ENCODE data around the gene NBEA. TPM values are rescaled to one million over a fixed set of nuclear protein-coding genes. Genes with fewer than 3 reads are reported as not detected.
A peak's percentile ranks its signal among the peaks of the same experiment; 100 is the strongest.

NBEA gene, protein sequence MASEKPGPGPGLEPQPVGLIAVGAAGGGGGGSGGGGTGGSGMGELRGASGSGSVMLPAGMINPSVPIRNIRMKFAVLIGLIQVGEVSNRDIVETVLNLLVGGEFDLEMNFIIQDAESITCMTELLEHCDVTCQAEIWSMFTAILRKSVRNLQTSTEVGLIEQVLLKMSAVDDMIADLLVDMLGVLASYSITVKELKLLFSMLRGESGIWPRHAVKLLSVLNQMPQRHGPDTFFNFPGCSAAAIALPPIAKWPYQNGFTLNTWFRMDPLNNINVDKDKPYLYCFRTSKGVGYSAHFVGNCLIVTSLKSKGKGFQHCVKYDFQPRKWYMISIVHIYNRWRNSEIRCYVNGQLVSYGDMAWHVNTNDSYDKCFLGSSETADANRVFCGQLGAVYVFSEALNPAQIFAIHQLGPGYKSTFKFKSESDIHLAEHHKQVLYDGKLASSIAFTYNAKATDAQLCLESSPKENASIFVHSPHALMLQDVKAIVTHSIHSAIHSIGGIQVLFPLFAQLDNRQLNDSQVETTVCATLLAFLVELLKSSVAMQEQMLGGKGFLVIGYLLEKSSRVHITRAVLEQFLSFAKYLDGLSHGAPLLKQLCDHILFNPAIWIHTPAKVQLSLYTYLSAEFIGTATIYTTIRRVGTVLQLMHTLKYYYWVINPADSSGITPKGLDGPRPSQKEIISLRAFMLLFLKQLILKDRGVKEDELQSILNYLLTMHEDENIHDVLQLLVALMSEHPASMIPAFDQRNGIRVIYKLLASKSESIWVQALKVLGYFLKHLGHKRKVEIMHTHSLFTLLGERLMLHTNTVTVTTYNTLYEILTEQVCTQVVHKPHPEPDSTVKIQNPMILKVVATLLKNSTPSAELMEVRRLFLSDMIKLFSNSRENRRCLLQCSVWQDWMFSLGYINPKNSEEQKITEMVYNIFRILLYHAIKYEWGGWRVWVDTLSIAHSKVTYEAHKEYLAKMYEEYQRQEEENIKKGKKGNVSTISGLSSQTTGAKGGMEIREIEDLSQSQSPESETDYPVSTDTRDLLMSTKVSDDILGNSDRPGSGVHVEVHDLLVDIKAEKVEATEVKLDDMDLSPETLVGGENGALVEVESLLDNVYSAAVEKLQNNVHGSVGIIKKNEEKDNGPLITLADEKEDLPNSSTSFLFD (N-terminal part only)
- 7.3 TPM for polyA plus RNA-seq (2013, experiment 1 of 2)
- polyA plus RNA-seq (2013, experiment 2 of 2) = 7.4 TPM

DNA sequence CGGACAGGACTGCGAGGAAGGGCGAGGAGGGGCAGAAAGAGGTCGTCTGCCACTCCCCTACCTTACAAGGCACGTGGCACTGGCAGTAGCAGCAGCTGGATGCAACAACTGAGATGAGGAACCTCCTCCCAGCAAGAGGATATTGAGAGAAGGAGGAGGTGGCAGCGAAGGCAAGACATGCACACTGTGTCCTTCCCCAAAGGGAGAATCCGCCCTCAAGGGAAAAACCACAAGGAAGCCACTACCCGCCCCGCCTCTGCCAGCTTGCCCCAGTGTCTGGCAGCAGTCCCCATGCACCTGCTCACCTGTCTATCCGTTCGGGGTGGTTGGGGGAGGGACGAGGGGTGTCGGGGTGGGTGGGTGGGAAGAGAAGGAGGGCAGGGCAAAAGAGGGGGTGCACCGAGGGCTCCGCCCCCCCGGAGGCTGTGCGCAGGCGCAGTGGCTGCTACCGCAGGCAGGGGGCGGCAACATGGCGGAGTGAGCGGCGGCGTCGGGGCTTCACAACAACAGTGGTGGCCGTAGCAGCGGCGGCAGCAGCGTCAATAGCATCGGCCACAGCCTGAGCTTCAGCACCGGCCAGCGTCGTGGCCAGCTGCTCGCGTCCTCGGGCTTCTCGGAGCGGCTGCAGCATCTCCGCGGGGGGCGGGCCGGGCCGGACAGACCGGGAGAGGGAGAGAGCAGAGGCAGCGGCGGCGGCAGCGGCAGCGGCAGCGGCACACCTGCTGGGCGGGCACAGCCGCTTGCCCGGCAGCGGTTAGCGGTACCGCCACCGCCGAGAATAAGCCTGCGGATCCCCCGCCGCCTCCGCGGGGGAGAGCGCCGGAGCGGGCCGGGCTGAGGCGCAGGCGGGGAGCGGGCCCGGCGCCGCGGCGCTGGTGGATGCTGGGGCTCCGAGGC lies at the start of gene NBEA:
NBEA (plus strand) TSS at position 436 of the 897 bp plus-strand sequence. CDS start 551 bp downstream, outside the sequence.
- Histone ChIP-seq H3K9me3 (replicated peaks in 1 of 2; ENCODE audit: control insufficient read depth in 2 of 2, insufficient read depth in 1 of 2, low read depth in 1 of 2, low read length in 2 of 2) (no peaks in the 10 kb centered on the region), H2BK12ac (ENCODE audit: low read length) (peak within 1 kb of the TSS; percentile 97), H3K18ac (ENCODE audit: low read length) (peak within 1 kb of the TSS; percentile 97), H2BK5ac (ENCODE audit: low read length) (peak within 1 kb of the TSS; percentile 90), H3K4me1 (ENCODE audit: control insufficient read depth in 2 of 2, insufficient read depth in 1 of 2, low read depth in 1 of 2, low read length in 2 of 2) (peaks cover 4 to 11% of the 10 kb centered on the region in 2 donors), H2AFZ (ENCODE audit: low read length) (peak within 1 kb of the TSS; percentile 98), H2BK120ac (ENCODE audit: low read depth, low read length) (peak within 1 kb of the TSS; percentile 61), H3K27me3 (ENCODE audit: control insufficient read depth in 3 of 3, insufficient read depth in 3 of 3, low read depth in 1 of 3, low read length in 3 of 3) (peaks cover 0 to 20% (median 0%) of the 10 kb centered on the region in 3 experiments), H3K14ac (ENCODE audit: low read length) (peak within 1 kb of the TSS; percentile 97), H2AK5ac (ENCODE audit: low read depth, low read length) (no peak within 1 kb of the TSS), H3K9ac (ENCODE audit: low read depth, low read length, poor library complexity) (peak within 1 kb of the TSS; percentile 99), H3K23ac (ENCODE audit: low read depth, low read length, poor library complexity) (peak within 1 kb of the TSS; percentile 85), H4K91ac (ENCODE audit: low read depth, low read length, poor library complexity) (peak within 1 kb of the TSS; percentile 92), H2BK15ac (ENCODE audit: low read length) (peak within 1 kb of the TSS; percentile 49), H3K27ac (replicated peaks; ENCODE audit: low read length) (peak within 1 kb of the TSS; percentile 98), H3K4ac (ENCODE audit: low read length) (no peak within 1 kb of the TSS), H3K4me2 (ENCODE audit: insufficient read depth, low read length, poor library complexity, severe bottlenecking) (peak within 1 kb of the TSS; percentile 67), H3K79me1 (ENCODE audit: low read depth, low read length) (no peaks in the 10 kb centered on the region), H3K36me3 (replicated peaks in 1 of 2; ENCODE audit: control insufficient read depth in 2 of 2, insufficient read depth in 2 of 2, low read length in 2 of 2) (no peaks in the 10 kb centered on the region), H4K8ac (ENCODE audit: low read depth, low read length) (no peak within 1 kb of the TSS), H3K4me3 (ENCODE audit: low read length in 2 of 2) (peak within 1 kb of the TSS; percentile 74 to 99)
- DNase-seq (ENCODE audit: low spot score) = peak; percentile 85
- no CpG with 5 or more reads among the region's 76 CpGs for WGBS, 2 donors (ENCODE audit: extremely low coverage in 2 of 2, insufficient read length in 2 of 2, insufficient replicate concordance in 1 of 2)

DNA sequence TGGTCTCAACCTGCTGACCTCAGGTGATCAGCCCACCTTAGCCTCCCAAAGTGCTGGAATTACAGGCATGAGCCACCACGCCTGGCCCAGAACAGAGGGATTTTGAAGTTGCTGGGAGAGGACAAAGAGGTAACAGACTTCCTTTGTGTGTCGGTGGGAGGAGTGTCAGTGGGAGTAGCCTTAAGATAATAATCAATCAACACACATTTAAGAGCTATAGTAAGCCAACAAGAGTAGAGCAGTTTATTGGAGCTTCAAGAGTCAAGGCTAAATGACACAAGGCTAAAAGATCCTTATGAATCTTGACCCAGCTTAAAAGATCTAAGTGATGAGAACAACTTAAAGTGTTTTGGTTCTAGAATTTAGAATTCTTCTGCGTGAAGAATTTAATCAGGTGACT lies 47.3 kb upstream of the NBEA start:
- H3K14ac ChIP-seq (ENCODE audit: low read length) = no peak overlapping the region
- H3K4me3 ChIP-seq (ENCODE audit: low read length in 2 of 2) = no peak overlapping the region
- no peaks in the 10 kb centered on the region for H3K36me3 ChIP-seq (replicated peaks in 1 of 2; ENCODE audit: control insufficient read depth in 2 of 2, insufficient read depth in 2 of 2, low read length in 2 of 2)
- H2BK120ac ChIP-seq (ENCODE audit: low read depth, low read length) = no peak overlapping the region
- no peak overlapping the region for H3K23ac ChIP-seq (ENCODE audit: low read depth, low read length, poor library complexity)
- H3K18ac ChIP-seq (ENCODE audit: low read length) = no peak overlapping the region
- H3K27ac ChIP-seq (replicated peaks; ENCODE audit: low read length) = no peak overlapping the region
- no peaks in the 10 kb centered on the region for H3K79me1 ChIP-seq (ENCODE audit: low read depth, low read length)
- no peak overlapping the region for H3K4me2 ChIP-seq (ENCODE audit: insufficient read depth, low read length, poor library complexity, severe bottlenecking)
- H2AFZ ChIP-seq (ENCODE audit: low read length) = no peak overlapping the region
- no peak overlapping the region for H3K4ac ChIP-seq (ENCODE audit: low read length)
- H2BK12ac ChIP-seq (ENCODE audit: low read length) = no peak overlapping the region
- no peaks in the 10 kb centered on the region for H3K27me3 ChIP-seq (ENCODE audit: control insufficient read depth in 3 of 3, insufficient read depth in 3 of 3, low read depth in 1 of 3, low read length in 3 of 3)
- no peak overlapping the region for H2BK15ac ChIP-seq (ENCODE audit: low read length)
- H4K91ac ChIP-seq (ENCODE audit: low read depth, low read length, poor library complexity) = no peak overlapping the region
- H2AK5ac ChIP-seq (ENCODE audit: low read depth, low read length) = no peak overlapping the region
- H2BK5ac ChIP-seq (ENCODE audit: low read length) = no peak overlapping the region
- no peak for DNase-seq (ENCODE audit: low spot score)
- H3K9me3 ChIP-seq (replicated peaks in 1 of 2; ENCODE audit: control insufficient read depth in 2 of 2, insufficient read depth in 1 of 2, low read depth in 1 of 2, low read length in 2 of 2) = no peaks in the 10 kb centered on the region
- H3K9ac ChIP-seq (ENCODE audit: low read depth, low read length, poor library complexity) = no peak overlapping the region
- no CpG with 5 or more reads among the region's 3 CpGs for WGBS, 2 donors (ENCODE audit: extremely low coverage in 2 of 2, insufficient read length in 2 of 2, insufficient replicate concordance in 1 of 2)
- H3K4me1 ChIP-seq (ENCODE audit: control insufficient read depth in 2 of 2, insufficient read depth in 1 of 2, low read depth in 1 of 2, low read length in 2 of 2) = no peaks in the 10 kb centered on the region
- no peak overlapping the region for H4K8ac ChIP-seq (ENCODE audit: low read depth, low read length)

DNA sequence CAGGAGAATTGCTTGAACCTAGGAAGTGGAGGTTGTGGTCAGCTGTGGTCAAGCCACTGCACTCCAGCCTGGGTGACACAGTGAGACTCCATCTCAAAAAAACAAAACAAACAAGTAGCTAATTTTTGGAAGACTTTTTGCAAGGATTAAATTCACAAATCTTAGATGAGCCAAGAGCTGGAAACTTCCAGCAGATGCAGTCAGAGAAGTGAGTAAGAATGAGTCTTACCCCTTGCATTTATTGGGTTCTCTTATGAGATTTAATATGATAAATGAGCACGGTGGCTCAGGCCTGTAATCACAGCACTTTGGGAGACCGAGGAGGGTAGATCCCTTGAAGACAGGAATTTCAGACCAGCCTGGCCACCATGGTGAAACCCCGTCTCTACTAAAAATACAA lies 44.9 kb upstream of the NBEA start:
- no peak overlapping the region for H3K23ac ChIP-seq (ENCODE audit: low read depth, low read length, poor library complexity)

More for the DNA sequence above, 44.9 kb upstream of the NBEA start:
- DNase-seq (ENCODE audit: low spot score) = no peak
- no peak overlapping the region for H2AFZ ChIP-seq (ENCODE audit: low read length)
- H4K91ac ChIP-seq (ENCODE audit: low read depth, low read length, poor library complexity) = no peak overlapping the region
- H4K8ac ChIP-seq (ENCODE audit: low read depth, low read length) = no peak overlapping the region
- H3K18ac ChIP-seq (ENCODE audit: low read length) = no peak overlapping the region
- no peak overlapping the region for H3K14ac ChIP-seq (ENCODE audit: low read length)
- no CpG with 5 or more reads among the region's 3 CpGs for WGBS, 2 donors (ENCODE audit: extremely low coverage in 2 of 2, insufficient read length in 2 of 2, insufficient replicate concordance in 1 of 2)
- H2BK5ac ChIP-seq (ENCODE audit: low read length) = no peak overlapping the region
- no peak overlapping the region for H3K4me3 ChIP-seq (ENCODE audit: low read length in 2 of 2)
- H2BK12ac ChIP-seq (ENCODE audit: low read length) = no peak overlapping the region
- no peak overlapping the region for H2AK5ac ChIP-seq (ENCODE audit: low read depth, low read length)
- no peak overlapping the region for H2BK120ac ChIP-seq (ENCODE audit: low read depth, low read length)
- H2BK15ac ChIP-seq (ENCODE audit: low read length) = no peak overlapping the region
- H3K4me2 ChIP-seq (ENCODE audit: insufficient read depth, low read length, poor library complexity, severe bottlenecking) = no peak overlapping the region
- no peak overlapping the region for H3K27ac ChIP-seq (replicated peaks; ENCODE audit: low read length)
- H3K27me3 ChIP-seq (ENCODE audit: control insufficient read depth in 3 of 3, insufficient read depth in 3 of 3, low read depth in 1 of 3, low read length in 3 of 3) = no peaks in the 10 kb centered on the region
- H3K9ac ChIP-seq (ENCODE audit: low read depth, low read length, poor library complexity) = no peak overlapping the region
- no peaks in the 10 kb centered on the region for H3K36me3 ChIP-seq (replicated peaks in 1 of 2; ENCODE audit: control insufficient read depth in 2 of 2, insufficient read depth in 2 of 2, low read length in 2 of 2)
- H3K79me1 ChIP-seq (ENCODE audit: low read depth, low read length) = no peaks in the 10 kb centered on the region
- H3K9me3 ChIP-seq (replicated peaks in 1 of 2; ENCODE audit: control insufficient read depth in 2 of 2, insufficient read depth in 1 of 2, low read depth in 1 of 2, low read length in 2 of 2) = no peaks in the 10 kb centered on the region
- H3K4ac ChIP-seq (ENCODE audit: low read length) = no peak overlapping the region
- H3K4me1 ChIP-seq (ENCODE audit: control insufficient read depth in 2 of 2, insufficient read depth in 1 of 2, low read depth in 1 of 2, low read length in 2 of 2) = no peaks in the 10 kb centered on the region
